ENCODE measurements around the gene KIAA1958.
"Not testable (repeated sequence)": the region's sequence is repeated elsewhere in the genome, so short reads cannot be mapped to it uniquely, and the experiment has no call there.

Gene KIAA1958

GRCh38 chr9:112669326-112669725, 182.7 kb downstream of the KIAA1958 start:
- DNase-seq: no peak

- DNase-seq: no peak
Measured at GRCh38 chr9:112670991-112671625, 184.5 kb downstream of the KIAA1958 start.

GRCh38 chr9:112673221-112673620, 186.6 kb downstream of the KIAA1958 start:
- not testable (repeated sequence) for DNase-seq

GRCh38 chr9:112677040-112677439, 190.4 kb downstream of the KIAA1958 start:
- DNase-seq: no peak

GRCh38 chr9:112680731-112681402, 194.2 kb downstream of the KIAA1958 start:
- no peak for DNase-seq

- DNase-seq: no peak
Measured at GRCh38 chr9:112689161-112689740, 202.6 kb downstream of the KIAA1958 start.

- DNase-seq: no peak
Measured at GRCh38 chr9:112694706-112695555, 208.3 kb downstream of the KIAA1958 start.

GRCh38 chr9:112696461-112696860, 209.8 kb downstream of the KIAA1958 start:
- DNase-seq: no peak

GRCh38 chr9:112699230-112699629, 212.6 kb downstream of the KIAA1958 start:
- no peak for DNase-seq

GRCh38 chr9:112700085-112700484, 213.5 kb downstream of the KIAA1958 start:
- DNase-seq: no peak

- no peak for DNase-seq
Measured at GRCh38 chr9:112703304-112703703, 216.7 kb downstream of the KIAA1958 start.

- DNase-seq: no peak
Measured at GRCh38 chr9:112705768-112706427, 219.3 kb downstream of the KIAA1958 start.

- DNase-seq: no peak
Measured at GRCh38 chr9:112711050-112711689, 224.5 kb downstream of the KIAA1958 start.

GRCh38 chr9:112712678-112713077, 226.1 kb downstream of the KIAA1958 start:
- no peak for DNase-seq

- peak; percentile 96 for DNase-seq
Measured at GRCh38 chr9:112717661-112718331, 231.2 kb downstream of the KIAA1958 start, which contains the start of gene INIP. Gene INIP (minus strand): TSS chr9:112718117. CDS start chr9:112716485, 1,632 bp downstream.
